AG04450 (cell line): Measurements from ENCODE around the gene GALC. TPM values are rescaled to one million over a fixed set of nuclear protein-coding genes. Genes with fewer than 3 reads are reported as not detected.

Experiments used
- CTCF ChIA-PET: fragments of 300-600, 350-600 bp; formaldehyde crosslinking; extraction: SDS; loops from one replicate; lab custom pipeline; 2022; ENCODE audit warnings: antibody characterized with exemption, inconsistent platforms; lab: Charles Lee
- POLR2A ChIA-PET: fragments of 350-600 bp; formaldehyde crosslinking; extraction: SDS; loops from one replicate; lab custom pipeline; 2021; ENCODE audit warnings: antibody characterized with exemption, inconsistent platforms; lab: Yijun Ruan, JAX
- DNase-seq: peaks from one replicate; pipeline ENCODE4 v3.0.0-alpha.2; 2011; ENCODE audit warnings: low read depth, low spot score
- H3K27ac ChIP-seq: one replicate; pipeline ENCODE4 v1.5.1; 2012; ENCODE audit warnings: low read depth, low read length, control low read depth
- H3K27me3 ChIP-seq: one replicate; pipeline ENCODE4 v1.6.0; 2012; ENCODE audit warnings: low read length; ENCODE audit not compliant: control insufficient read depth, insufficient read depth
- H3K4me3 ChIP-seq: 2 replicates; pipeline ENCODE4 v1.5.1; 2011; ENCODE audit warnings: mild to moderate bottlenecking, low read depth, low read length, control low read depth
- H3K9me3 ChIP-seq: 2 replicates; pipeline ENCODE4 v1.5.1; 2012; ENCODE audit warnings: low read length; ENCODE audit not compliant: control insufficient read depth, insufficient read depth
- polyA plus RNA-seq: library from polyadenylated mRNA; depleted of rRNA; stranded (reverse); fragments of >200 nt; gene quantifications from 2 replicates; pipeline ENCODE4 v1.2.3, GENCODE V29; 2011
- TF ChIP-seq, protein P1 (sequence below): IDR thresholded peaks from 2 replicates; pipeline ENCODE4 v1.5.1; 2011; ENCODE audit warnings: low read depth, low read length, control low read depth, inconsistent platforms

Gene GALC
- polyA plus RNA-seq, 1 experiment = 18.2 TPM

DNA sequence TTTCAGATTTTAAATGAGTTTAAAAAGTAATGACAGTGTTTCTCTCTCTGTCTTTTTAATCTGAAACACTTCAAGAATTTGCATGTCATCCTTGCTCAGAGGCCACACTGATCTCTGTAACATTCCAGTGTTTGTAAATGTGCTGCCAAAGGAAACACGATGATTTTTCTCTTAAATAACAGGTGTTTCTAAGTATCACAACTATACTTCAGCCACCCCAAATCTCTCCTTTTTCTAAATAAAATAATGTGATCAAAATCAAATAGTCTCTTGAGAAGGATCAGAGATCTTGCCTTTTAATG is 3.3 kb upstream of the GALC start:
- TF ChIP-seq, protein P1, sequence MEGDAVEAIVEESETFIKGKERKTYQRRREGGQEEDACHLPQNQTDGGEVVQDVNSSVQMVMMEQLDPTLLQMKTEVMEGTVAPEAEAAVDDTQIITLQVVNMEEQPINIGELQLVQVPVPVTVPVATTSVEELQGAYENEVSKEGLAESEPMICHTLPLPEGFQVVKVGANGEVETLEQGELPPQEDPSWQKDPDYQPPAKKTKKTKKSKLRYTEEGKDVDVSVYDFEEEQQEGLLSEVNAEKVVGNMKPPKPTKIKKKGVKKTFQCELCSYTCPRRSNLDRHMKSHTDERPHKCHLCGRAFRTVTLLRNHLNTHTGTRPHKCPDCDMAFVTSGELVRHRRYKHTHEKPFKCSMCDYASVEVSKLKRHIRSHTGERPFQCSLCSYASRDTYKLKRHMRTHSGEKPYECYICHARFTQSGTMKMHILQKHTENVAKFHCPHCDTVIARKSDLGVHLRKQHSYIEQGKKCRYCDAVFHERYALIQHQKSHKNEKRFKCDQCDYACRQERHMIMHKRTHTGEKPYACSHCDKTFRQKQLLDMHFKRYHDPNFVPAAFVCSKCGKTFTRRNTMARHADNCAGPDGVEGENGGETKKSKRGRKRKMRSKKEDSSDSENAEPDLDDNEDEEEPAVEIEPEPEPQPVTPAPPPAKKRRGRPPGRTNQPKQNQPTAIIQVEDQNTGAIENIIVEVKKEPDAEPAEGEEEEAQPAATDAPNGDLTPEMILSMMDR = no peak
- ChIA-PET CTCF (no interaction called here), POLR2A (no interaction called here)
- no peaks in the 10 kb centered on the region for H3K27me3 ChIP-seq
- H3K9me3 ChIP-seq = no peaks in the 10 kb centered on the region
- no peak for DNase-seq
- no peak overlapping the region for H3K4me3 ChIP-seq
- H3K27ac ChIP-seq = no peak overlapping the region

DNA sequence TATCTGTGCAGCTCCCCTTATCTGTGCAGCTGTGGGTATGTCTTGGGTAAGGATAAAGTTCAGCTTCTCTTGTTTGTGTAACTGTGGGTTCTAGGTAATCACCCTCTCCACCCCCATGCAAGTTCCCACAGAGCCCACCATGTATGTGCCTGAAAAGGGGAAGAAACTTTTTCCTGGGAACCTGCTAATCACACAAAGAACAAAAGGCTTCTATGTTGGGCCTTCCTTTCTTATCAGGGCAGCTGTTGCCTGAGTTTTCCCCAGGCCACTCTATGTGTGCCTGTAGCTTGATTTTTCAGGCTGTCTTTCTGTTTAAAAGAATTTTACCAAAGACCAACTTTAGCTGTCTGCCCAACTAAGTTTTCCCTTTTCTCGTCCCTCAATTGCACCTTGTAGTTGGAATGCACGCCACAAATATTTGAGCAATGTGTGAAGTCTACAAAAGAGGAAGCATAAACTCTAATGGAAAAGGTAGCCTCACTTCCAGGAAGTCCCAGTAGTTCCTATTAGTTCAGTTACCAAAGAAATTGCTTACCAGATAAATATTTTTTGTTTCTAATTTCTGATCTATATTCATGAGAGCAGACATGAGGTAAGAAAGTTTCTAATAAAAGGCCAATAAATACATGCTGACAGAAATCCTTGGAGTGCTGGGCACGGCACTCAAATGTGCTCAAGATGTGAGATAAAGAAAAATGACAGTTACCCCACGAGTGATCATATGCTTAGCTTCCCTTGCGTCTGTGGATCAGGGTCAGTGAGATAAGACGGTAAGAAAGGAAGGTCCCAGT is 2.7 kb upstream of the GALC start:
- POLR2A ChIA-PET = no interaction called here
- no peaks in the 10 kb centered on the region for H3K9me3 ChIP-seq
- no peak for DNase-seq
- H3K27ac ChIP-seq = no peak overlapping the region
- H3K27me3 ChIP-seq = no peaks in the 10 kb centered on the region
- TF ChIP-seq, protein P1 = no peak
- CTCF ChIA-PET = interaction anchor here (1.1 kb wide), 1 partner anchor 19 kb away, joined by 6 read pairs; no protein-coding TSS in a partner anchor
- H3K4me3 ChIP-seq = no peak overlapping the region

DNA sequence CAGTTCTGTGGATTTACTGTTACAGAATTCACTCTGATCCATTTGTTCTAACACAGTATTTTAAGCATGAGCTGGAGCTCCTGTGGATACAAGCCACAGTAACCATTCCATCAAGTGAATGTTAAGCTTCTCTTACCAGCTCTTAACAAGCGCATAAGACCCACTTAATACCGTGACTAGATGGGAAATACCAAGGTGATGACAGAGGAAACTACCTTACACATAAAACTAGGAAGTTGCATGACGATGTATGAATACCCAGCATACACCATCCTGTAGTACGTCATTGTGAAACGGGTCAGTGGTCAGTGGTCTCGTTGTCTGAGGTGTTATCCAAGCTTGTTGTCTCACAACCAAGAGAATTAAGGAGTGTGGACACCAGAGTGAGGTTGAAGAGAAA is 2.0 kb upstream of the GALC start:
- Histone ChIP-seq H3K4me3 (no peak overlapping the region), H3K27me3 (no peaks in the 10 kb centered on the region), H3K27ac (no peak overlapping the region), H3K9me3 (no peaks in the 10 kb centered on the region)
- DNase-seq = no peak
- CTCF ChIA-PET = interaction anchor here (1.1 kb wide), 1 partner anchor 20 kb away, joined by 6 read pairs; no protein-coding TSS in a partner anchor
- POLR2A ChIA-PET = no interaction called here
- TF ChIP-seq, protein P1 = no peak

DNA sequence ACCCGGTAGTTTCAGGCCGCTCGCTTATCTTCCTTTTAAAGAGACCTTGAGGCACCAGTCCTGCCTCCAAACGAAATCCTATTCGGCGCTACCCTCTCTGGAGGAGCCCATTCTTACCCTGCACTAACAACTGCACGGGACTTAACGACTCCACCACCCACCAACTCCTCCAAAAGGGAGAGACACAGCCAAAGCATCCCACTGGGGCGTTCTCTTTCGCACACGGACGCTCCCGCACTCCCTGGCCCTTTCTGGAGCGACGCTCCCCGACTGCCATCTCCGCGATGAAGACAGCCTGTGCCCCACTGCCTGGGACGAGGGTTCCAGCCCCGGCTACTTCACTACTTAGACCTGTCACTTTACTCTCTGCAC is 650 bp downstream of the GALC start:
- ChIA-PET POLR2A (interaction anchor here (1.2 kb wide), 1 partner anchor 21 kb away, joined by 3 read pairs; no protein-coding TSS in a partner anchor), CTCF (no interaction called here)
- TF ChIP-seq, protein P1 = no peak
- Histone ChIP-seq H3K4me3 (peak overlapping the region; percentile 69), H3K27me3 (no peaks in the 10 kb centered on the region), H3K9me3 (no peaks in the 10 kb centered on the region), H3K27ac (peak overlapping the region; percentile 59)
- no peak for DNase-seq

DNA sequence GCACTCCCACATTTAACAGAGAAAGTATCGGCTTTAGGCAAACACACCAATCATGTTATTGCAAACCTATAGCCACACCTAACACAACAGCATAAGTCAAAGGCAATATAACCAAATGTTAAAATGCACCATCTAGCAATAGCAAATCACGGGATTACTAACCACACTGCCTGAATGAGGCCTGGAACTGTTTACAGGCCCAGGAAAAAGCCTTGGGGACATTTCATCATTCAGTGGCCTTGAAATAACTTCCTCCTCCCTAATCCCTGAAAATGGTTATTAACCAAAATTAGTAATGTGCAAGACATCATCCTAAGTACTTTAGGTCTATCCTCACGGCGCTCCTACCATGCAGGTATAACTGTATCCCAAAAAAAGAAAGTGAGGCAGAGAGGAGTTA is 2.3 kb downstream of the GALC start:
- CTCF ChIA-PET = no interaction called here
- no peaks in the 10 kb centered on the region for H3K27me3 ChIP-seq
- TF ChIP-seq, protein P1 = no peak
- POLR2A ChIA-PET = no interaction called here
- H3K27ac ChIP-seq = no peak overlapping the region
- no peaks in the 10 kb centered on the region for H3K9me3 ChIP-seq
- no peak for DNase-seq
- no peak overlapping the region for H3K4me3 ChIP-seq
